DND-41 (cell line): ENCODE measurements around the gene USP6.
"Not testable (repeated sequence)": the region's sequence is repeated elsewhere in the genome, so short reads cannot be mapped to it uniquely, and the experiment has no call there.

Experiments
- ATAC-seq: fragments of 200-7000 bp; cut with Tn5 transposase; 3 replicates; pipeline ENCODE4 v1.9.1; 2021; ENCODE audit warnings: low read depth; ENCODE audit not compliant: insufficient read depth
- DNase-seq: peaks from one replicate; pipeline ENCODE4 v3.0.0-alpha.2; 2020
- H2AFZ ChIP-seq: 2 replicates; pipeline ENCODE4 v1.6.0; 2012; ENCODE audit warnings: low read depth, low read length
- H3K27ac ChIP-seq: 2 replicates; pipeline ENCODE4 v1.5.1; 2012; ENCODE audit warnings: low read length, inconsistent platforms
- H3K27me3 ChIP-seq: fragments of 200-600 bp; sonication (generic); 2 replicates; pipeline ENCODE4 v1.6.0; 2012; ENCODE audit warnings: low read length, mild to moderate bottlenecking, inconsistent platforms; ENCODE audit not compliant: insufficient read depth, poor library complexity
- H3K36me3 ChIP-seq: 2 replicates; pipeline ENCODE4 v1.5.1; 2012; ENCODE audit warnings: low read length, inconsistent platforms; ENCODE audit not compliant: insufficient read depth
- H3K4me1 ChIP-seq: 2 replicates; pipeline ENCODE4 v1.5.1; 2012; ENCODE audit warnings: mild to moderate bottlenecking, low read length; ENCODE audit not compliant: insufficient read depth
- H3K4me2 ChIP-seq: 2 replicates; pipeline ENCODE4 v1.6.0; 2012; ENCODE audit warnings: mild to moderate bottlenecking, moderate library complexity, low read length, inconsistent platforms; ENCODE audit not compliant: insufficient read depth
- H3K4me3 ChIP-seq, 2 experiments: fragments of 200-600 bp in 1 of 2; shearing (Covaris generic) in 1 of 2; 2 replicates each; pipeline ENCODE4 v1.5.1; 2012 to 2016; ENCODE audit warnings: inconsistent platforms in 2 of 2, low read length in 2 of 2, mild to moderate bottlenecking in 2 of 2, low read depth in 1 of 2, moderate library complexity in 1 of 2
- H3K79me2 ChIP-seq: 2 replicates; pipeline ENCODE4 v1.6.0; 2012; ENCODE audit warnings: low read length, inconsistent platforms; ENCODE audit not compliant: insufficient read depth
- H3K9ac ChIP-seq: 2 replicates; pipeline ENCODE4 v1.6.0; 2012; ENCODE audit warnings: low read depth, mild to moderate bottlenecking, inconsistent platforms, low read length, moderate library complexity
- H3K9me3 ChIP-seq: 2 replicates; pipeline ENCODE4 v1.5.1; 2012; ENCODE audit warnings: low read length, moderate library complexity, mild to moderate bottlenecking, inconsistent platforms; ENCODE audit not compliant: insufficient read depth, severe bottlenecking
- H4K20me1 ChIP-seq: 2 replicates; pipeline ENCODE4 v1.6.0; 2012; ENCODE audit warnings: low read length; ENCODE audit not compliant: insufficient read depth
- CTCF ChIP-seq: IDR thresholded peaks from 2 replicates; pipeline ENCODE4 v1.5.1; 2012; ENCODE audit warnings: borderline replicate concordance, low read length, moderate library complexity, mild to moderate bottlenecking; ENCODE audit not compliant: poor library complexity, severe bottlenecking; ENCODE audit errors: extremely low read depth
- EZH2 ChIP-seq: IDR thresholded peaks from 3 replicates; pipeline ENCODE4 v1.6.1; 2012; ENCODE audit warnings: borderline replicate concordance, low read depth, mild to moderate bottlenecking, moderate library complexity, low read length, inconsistent platforms; ENCODE audit not compliant: severe bottlenecking

USP6 gene

GRCh38 chr17:5115673-5116651 is at the start of gene USP6:
Gene USP6 (plus strand): TSS chr17:5116032. CDS start chr17:5130368, 14,336 bp downstream.
- Histone ChIP-seq H3K4me1 (peaks cover 10% of the 10 kb centered on the region), H3K36me3 (peaks cover 8% of the 10 kb centered on the region), H3K27me3 (no peaks in the 10 kb centered on the region), H3K9me3 (peaks cover 3% of the 10 kb centered on the region), H2AFZ (no peak within 1 kb of the TSS), H3K27ac (no peak within 1 kb of the TSS), H3K4me2 (no peak within 1 kb of the TSS), H3K79me2 (peaks cover 17% of the 10 kb centered on the region), H4K20me1 (no peaks in the 10 kb centered on the region), H3K9ac (no peak within 1 kb of the TSS), H3K4me3 (no peak within 1 kb of the TSS)
- no peak for ATAC-seq
- TF ChIP-seq CTCF (no peak), EZH2 (no peak)
- no peak for DNase-seq

- Histone ChIP-seq H3K9me3 (no peaks in the 10 kb centered on the region), H3K9ac (no peak overlapping the region), H3K4me1 (no peaks in the 10 kb centered on the region), H3K79me2 (no peaks in the 10 kb centered on the region), H3K4me3 (no peak overlapping the region), H4K20me1 (no peaks in the 10 kb centered on the region), H3K27me3 (no peaks in the 10 kb centered on the region), H2AFZ (no peak overlapping the region), H3K36me3 (no peaks in the 10 kb centered on the region), H3K27ac (no peak overlapping the region), H3K4me2 (no peak overlapping the region)
- ATAC-seq, result no peak
- TF ChIP-seq EZH2, result no peak
- TF ChIP-seq CTCF, result no peak
- DNase-seq, result no peak
These were observed 47.6 kb upstream of the USP6 start for GRCh38 chr17:5068236-5068635.

- no peak overlapping the region for H2AFZ ChIP-seq
- no peaks in the 10 kb centered on the region for H3K79me2 ChIP-seq
- no peak for TF ChIP-seq EZH2
- no peak for TF ChIP-seq CTCF
- DNase-seq, result no peak
- H3K4me2 ChIP-seq, result no peak overlapping the region
- H3K4me1 ChIP-seq, result no peaks in the 10 kb centered on the region
- H3K4me3 ChIP-seq, result no peak overlapping the region
- H3K36me3 ChIP-seq, result no peaks in the 10 kb centered on the region
- H3K9me3 ChIP-seq, result no peaks in the 10 kb centered on the region
- no peaks in the 10 kb centered on the region for H4K20me1 ChIP-seq
- no peak overlapping the region for H3K27ac ChIP-seq
- no peaks in the 10 kb centered on the region for H3K27me3 ChIP-seq
- no peak for ATAC-seq
- no peak overlapping the region for H3K9ac ChIP-seq
These were observed 46.1 kb upstream of the USP6 start for GRCh38 chr17:5069724-5070123.

GRCh38 chr17:5075472-5075871 is 40.4 kb upstream of the USP6 start:
- not testable (repeated sequence) for H2AFZ ChIP-seq, H3K4me2 ChIP-seq, H3K9ac ChIP-seq, H3K27ac ChIP-seq, H3K4me3 ChIP-seq, H3K79me2 ChIP-seq, H3K4me1 ChIP-seq, H3K9me3 ChIP-seq, DNase-seq, H4K20me1 ChIP-seq, H3K36me3 ChIP-seq, H3K27me3 ChIP-seq, ATAC-seq

- not testable (repeated sequence) for H3K27me3 ChIP-seq, H3K27ac ChIP-seq, H3K9me3 ChIP-seq, H3K9ac ChIP-seq, H3K4me3 ChIP-seq, H3K79me2 ChIP-seq, H3K4me1 ChIP-seq, H2AFZ ChIP-seq, H4K20me1 ChIP-seq, DNase-seq, H3K4me2 ChIP-seq, H3K36me3 ChIP-seq, ATAC-seq
These were observed 38.6 kb upstream of the USP6 start for GRCh38 chr17:5077275-5077674.
